HEK293T (cell line): ENCODE measurements around the gene UBE4A.

Experiments used
- CTCF ChIA-PET: fragments of 350-600 bp; formaldehyde crosslinking; extraction: SDS; loops from one replicate; lab custom pipeline; 2021; ENCODE audit warnings: antibody characterized with exemption, inconsistent platforms; lab: Yijun Ruan, JAX
- POLR2A ChIA-PET: fragments of 350-600 bp; formaldehyde crosslinking; extraction: SDS; loops from one replicate; lab custom pipeline; 2020; ENCODE audit warnings: antibody characterized with exemption, inconsistent platforms; lab: Yijun Ruan, JAX
- DNase-seq: peaks from one replicate; pipeline ENCODE4 v3.0.0; 2012; ENCODE audit warnings: mixed read lengths; ENCODE audit errors: extremely low spot score
- ARNT ChIP-seq: fragments of 450-650 bp; IDR thresholded peaks from 2 replicates; pipeline ENCODE4 v1.6.1; 2017; ENCODE audit warnings: mild to moderate bottlenecking
- BHLHE40 ChIP-seq: fragments of 450-650 bp; IDR thresholded peaks from 2 replicates; pipeline ENCODE4 v1.6.1; 2016; ENCODE audit warnings: mild to moderate bottlenecking, moderate library complexity, borderline replicate concordance
- CTBP1 ChIP-seq: fragments of 450-650 bp; IDR thresholded peaks from 2 replicates; pipeline ENCODE4 v1.6.1; 2016; ENCODE audit warnings: borderline replicate concordance
- ELF4 ChIP-seq: fragments of 450-650 bp; IDR thresholded peaks from 2 replicates; pipeline ENCODE4 v1.6.1; 2017; ENCODE audit warnings: antibody characterized with exemption
- FOXA1 ChIP-seq: fragments of 450-650 bp; IDR thresholded peaks from 2 replicates; pipeline ENCODE4 v1.6.1; 2016; ENCODE audit warnings: mild to moderate bottlenecking
- FOXK2 ChIP-seq: fragments of 450-650 bp; IDR thresholded peaks from 2 replicates; pipeline ENCODE4 v1.6.1; 2016; ENCODE audit warnings: mild to moderate bottlenecking
- FOXM1 ChIP-seq: fragments of 450-650 bp; IDR thresholded peaks from 2 replicates; pipeline ENCODE4 v1.6.1; 2017; ENCODE audit warnings: mild to moderate bottlenecking, borderline replicate concordance
- HDGF ChIP-seq: fragments of 450-650 bp; IDR thresholded peaks from 2 replicates; pipeline ENCODE4 v1.6.1; 2017; ENCODE audit warnings: antibody characterized with exemption, borderline replicate concordance
- L3MBTL2 ChIP-seq: fragments of 450-650 bp; conservative IDR thresholded peaks from 2 replicates; pipeline ENCODE4 v1.6.1; 2016; ENCODE audit warnings: mild to moderate bottlenecking
- LEF1 ChIP-seq: fragments of 450-650 bp; IDR thresholded peaks from 2 replicates; pipeline ENCODE4 v1.6.1; 2017; ENCODE audit warnings: mild to moderate bottlenecking, borderline replicate concordance
- NFRKB ChIP-seq: fragments of 450-650 bp; IDR thresholded peaks from 2 replicates; pipeline ENCODE4 v1.6.1; 2016; ENCODE audit warnings: mild to moderate bottlenecking, moderate library complexity
- SP1 ChIP-seq: fragments of 450-650 bp; IDR thresholded peaks from 2 replicates; pipeline ENCODE4 v1.6.1; 2017
- SUZ12 ChIP-seq: fragments of 450-650 bp; IDR thresholded peaks from 2 replicates; pipeline ENCODE4 v1.6.1; 2016; ENCODE audit warnings: mild to moderate bottlenecking
- TARDBP ChIP-seq: fragments of 450-650 bp; IDR thresholded peaks from 2 replicates; pipeline ENCODE4 v1.6.1; 2016
- ZNF384 ChIP-seq: fragments of 450-650 bp; IDR thresholded peaks from 2 replicates; pipeline ENCODE4 v1.6.1; 2016
- TF ChIP-seq, protein P1 (sequence below): fragments of 450-650 bp; IDR thresholded peaks from 2 replicates; pipeline ENCODE4 v1.6.1; 2016

UBE4A gene

GRCh38 chr11:118341815-118342489, 17.4 kb upstream of the UBE4A start:
- CTCF ChIA-PET: interaction anchor here (0.7 kb wide), 1 partner anchor 11 kb away, joined by 3 read pairs; no protein-coding TSS in a partner anchor
- POLR2A ChIA-PET: no interaction called here
- no peak for TF ChIP-seq LEF1
- TF ChIP-seq HDGF: no peak
- TF ChIP-seq TARDBP: no peak
- TF ChIP-seq ZNF384: no peak
- no peak for TF ChIP-seq FOXA1
- TF ChIP-seq NFRKB: no peak
- TF ChIP-seq FOXK2: no peak
- no peak for TF ChIP-seq FOXM1
- no peak for TF ChIP-seq SP1
- no peak for TF ChIP-seq ARNT
- no peak for TF ChIP-seq ELF4
- no peak for TF ChIP-seq SUZ12
- TF ChIP-seq, protein P1, sequence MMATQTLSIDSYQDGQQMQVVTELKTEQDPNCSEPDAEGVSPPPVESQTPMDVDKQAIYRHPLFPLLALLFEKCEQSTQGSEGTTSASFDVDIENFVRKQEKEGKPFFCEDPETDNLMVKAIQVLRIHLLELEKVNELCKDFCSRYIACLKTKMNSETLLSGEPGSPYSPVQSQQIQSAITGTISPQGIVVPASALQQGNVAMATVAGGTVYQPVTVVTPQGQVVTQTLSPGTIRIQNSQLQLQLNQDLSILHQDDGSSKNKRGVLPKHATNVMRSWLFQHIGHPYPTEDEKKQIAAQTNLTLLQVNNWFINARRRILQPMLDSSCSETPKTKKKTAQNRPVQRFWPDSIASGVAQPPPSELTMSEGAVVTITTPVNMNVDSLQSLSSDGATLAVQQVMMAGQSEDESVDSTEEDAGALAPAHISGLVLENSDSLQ: no peak
- no peak for DNase-seq

DNA sequence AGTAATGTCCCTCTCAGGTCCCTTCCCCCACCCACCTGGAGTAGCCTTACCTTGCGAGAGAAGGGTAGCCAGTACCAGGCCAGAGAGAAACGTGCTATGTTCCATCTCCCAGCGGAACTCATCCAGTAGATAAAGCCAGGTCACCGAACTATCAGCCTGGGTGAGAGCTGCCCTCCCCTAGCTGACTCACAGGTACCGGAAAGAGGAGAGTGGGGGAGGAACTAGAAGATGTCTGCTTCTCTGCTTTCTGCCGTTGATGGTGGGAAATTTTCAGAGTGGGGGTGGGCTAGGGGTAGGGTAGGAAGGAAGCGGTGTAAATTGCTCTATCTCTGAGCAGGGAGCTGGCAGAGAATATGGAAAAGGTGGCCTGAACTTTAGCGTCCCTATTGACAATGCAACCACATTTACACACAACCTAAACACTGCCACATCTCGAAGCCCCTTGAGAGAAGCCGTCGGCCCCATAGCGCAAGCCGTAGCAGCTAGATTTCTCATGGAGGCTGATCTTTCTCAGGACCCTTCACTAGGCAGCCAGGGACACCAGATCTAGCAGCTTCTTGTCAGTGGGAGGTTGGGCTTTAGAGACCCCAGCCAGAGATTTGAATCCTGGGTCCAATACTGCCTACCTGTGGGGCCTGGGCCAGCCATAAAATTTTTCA, 16.8 kb upstream of the UBE4A start, which contains the start of gene CD3D:
Gene CD3D, minus strand, starts transcription at position 203 of the 659 bp plus-strand sequence. Its CDS starts 98 bp downstream, at position 105.
- no peak for TF ChIP-seq ZNF384
- no peak for TF ChIP-seq FOXM1
- TF ChIP-seq ELF4: no peak
- TF ChIP-seq L3MBTL2: no peak
- no peak for TF ChIP-seq ARNT
- TF ChIP-seq CTBP1: no peak
- no peak for TF ChIP-seq NFRKB
- no peak for TF ChIP-seq FOXK2
- no peak for TF ChIP-seq SP1
- TF ChIP-seq FOXA1: no peak
- TF ChIP-seq HDGF: no peak
- no peak for TF ChIP-seq SUZ12
- TF ChIP-seq LEF1: no peak
- no peak for TF ChIP-seq TARDBP
- TF ChIP-seq BHLHE40: no peak
- TF ChIP-seq, protein P1: no peak
- no peak for DNase-seq
- CTCF ChIA-PET: interaction anchor here (0.6 to 0.7 kb wide), 2 partner anchors 10 to 61 kb away, joined by 3 to 6 read pairs; no protein-coding TSS in a partner anchor
- POLR2A ChIA-PET: no interaction called here

DNA sequence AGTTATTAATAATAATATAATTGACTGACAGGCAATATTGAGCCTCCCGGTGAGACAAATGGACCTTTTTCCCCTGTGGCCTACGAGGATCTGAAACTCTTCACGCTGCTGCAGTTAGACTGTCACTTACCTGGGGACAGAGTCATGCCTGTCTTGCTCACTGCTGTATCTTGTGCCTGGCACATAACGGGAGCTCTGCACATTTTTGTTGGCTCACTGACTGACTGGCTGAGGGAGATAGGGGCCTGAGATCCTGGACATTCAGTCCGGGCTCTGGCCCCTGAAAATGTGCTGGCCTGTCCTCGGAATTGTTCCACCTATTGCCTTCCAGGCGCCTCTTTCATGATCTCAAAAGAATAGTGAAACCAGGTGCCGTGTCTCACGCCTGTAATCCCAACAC, 16.2 kb upstream of the UBE4A start:
- POLR2A ChIA-PET: no interaction called here
- CTCF ChIA-PET: interaction anchor here (0.6 kb wide), 1 partner anchor 61 kb away, joined by 6 read pairs; no protein-coding TSS in a partner anchor
- TF ChIP-seq HDGF (no peak), BHLHE40 (no peak), FOXA1 (no peak), ELF4 (no peak), FOXK2 (no peak), CTBP1 (no peak), SP1 (no peak), ARNT (no peak), ZNF384 (no peak), LEF1 (no peak)
- TF ChIP-seq, protein P1: no peak

DNA sequence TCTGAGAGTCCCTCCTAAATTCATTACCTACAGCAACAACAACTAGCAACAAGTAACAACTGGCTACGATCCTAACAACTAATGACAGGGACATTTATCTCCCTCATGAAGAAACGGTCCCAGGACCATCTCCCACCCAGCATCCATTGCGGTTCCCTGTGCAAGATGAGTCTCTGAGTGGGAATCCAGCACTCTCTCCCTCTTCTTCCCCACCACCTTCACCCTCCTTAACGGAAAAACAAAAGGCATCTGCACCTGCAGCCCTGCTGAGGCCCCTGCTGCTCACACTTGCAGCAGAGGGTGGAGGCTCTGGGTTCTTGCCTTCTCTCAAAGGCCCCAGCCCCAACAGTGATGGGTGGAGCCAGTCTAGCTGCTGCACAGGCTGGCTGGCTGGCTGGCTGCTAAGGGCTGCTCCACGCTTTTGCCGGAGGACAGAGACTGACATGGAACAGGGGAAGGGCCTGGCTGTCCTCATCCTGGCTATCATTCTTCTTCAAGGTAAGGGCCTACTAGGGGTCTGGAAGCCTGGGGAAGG, 15.4 kb upstream of the UBE4A start, which contains the start of gene CD3G:
Gene CD3G, plus strand, starts transcription at position 364 of the 535 bp plus-strand sequence. Its CDS starts 80 bp downstream, at position 444.
- POLR2A ChIA-PET: no interaction called here

More for the DNA sequence above, 16.2 kb upstream of the UBE4A start:
- no peak for DNase-seq

GRCh38 chr11:118349475-118349874, 9.9 kb upstream of the UBE4A start:
- ChIA-PET POLR2A (no interaction called here), CTCF (no interaction called here)
- no peak for DNase-seq
- TF ChIP-seq ELF4: no peak
- TF ChIP-seq NFRKB: no peak
- TF ChIP-seq, protein P1: no peak
- no peak for TF ChIP-seq ZNF384
- no peak for TF ChIP-seq CTBP1
- TF ChIP-seq FOXA1: no peak
- no peak for TF ChIP-seq LEF1
- TF ChIP-seq FOXM1: no peak
- TF ChIP-seq FOXK2: no peak
- TF ChIP-seq TARDBP: no peak
- no peak for TF ChIP-seq L3MBTL2

More for the DNA sequence above, 15.4 kb upstream of the UBE4A start, which contains the start of gene CD3G:
- no peak for DNase-seq
- CTCF ChIA-PET: no interaction called here
- no peak for TF ChIP-seq ELF4
- TF ChIP-seq HDGF: no peak
